HepG2 (cell line): ENCODE results near the gene NMNAT1. TPM values are rescaled to one million over a fixed set of nuclear protein-coding genes. Genes with fewer than 3 reads are reported as not detected.
A peak's percentile ranks its signal among the peaks of the same experiment; 100 is the strongest.

Source experiments
- CTCF ChIP-seq: sonication (generic); formaldehyde crosslinking; IDR thresholded peaks from 2 replicates; pipeline ENCODE4 v1.5.0; 2020; ENCODE audit warnings: mild to moderate bottlenecking, missing genetic modification reagents, moderate library complexity
- GLI4 ChIP-seq: sonication (generic); formaldehyde crosslinking; IDR thresholded peaks from 2 replicates; pipeline ENCODE4 v1.5.1; 2020; ENCODE audit warnings: missing genetic modification reagents, mild to moderate bottlenecking, moderate library complexity, borderline replicate concordance
- GLMP ChIP-seq: sonication (generic); formaldehyde crosslinking; IDR thresholded peaks from 2 replicates; pipeline ENCODE4 v1.9.0; 2021; ENCODE audit warnings: missing genetic modification reagents, mild to moderate bottlenecking, borderline replicate concordance
- GTF2F1 ChIP-seq: fragments of 150-350 bp; IDR thresholded peaks from 2 replicates; pipeline ENCODE4 v1.6.1; 2014; ENCODE audit warnings: low read length
- MAZ ChIP-seq, 2 experiments: sonication (generic) in 1 of 2; formaldehyde crosslinking in 1 of 2; IDR thresholded peaks; 2 replicates each; pipeline versions ENCODE4 v1.5.0 to v1.6.1; 2012 to 2020; ENCODE audit warnings: low read depth in 2 of 2, mild to moderate bottlenecking in 2 of 2, borderline replicate concordance in 1 of 2, improper control_type of control experiment in 1 of 2, low read length in 1 of 2, missing genetic modification reagents in 1 of 2, moderate library complexity in 1 of 2
- NR2F1 ChIP-seq, 2 experiments: fragments of 450-650 bp in 1 of 2; formaldehyde crosslinking in 1 of 2; IDR thresholded peaks; 2 replicates each; pipeline versions ENCODE4 v1.5.0 to v1.6.1; 2016 to 2020; ENCODE audit warnings: mild to moderate bottlenecking in 1 of 2, missing compliant biosample characterization in 1 of 2, missing genetic modification reagents in 1 of 2, moderate library complexity in 1 of 2
- PREB ChIP-seq: sonication (generic); formaldehyde crosslinking; IDR thresholded peaks from 2 replicates; pipeline ENCODE4 v1.4.0; 2020; ENCODE audit warnings: missing genetic modification reagents
- TEAD3 ChIP-seq: optimal IDR thresholded peaks from 2 replicates; pipeline ENCODE3; 2016; ENCODE audit warnings: borderline replicate concordance
- ZFP62 ChIP-seq: sonication (generic); formaldehyde crosslinking; IDR thresholded peaks from 2 replicates; pipeline ENCODE4 v1.4.0; 2020; ENCODE audit warnings: missing genetic modification reagents
- ZFP91 ChIP-seq: sonication (generic); formaldehyde crosslinking; IDR thresholded peaks from 2 replicates; pipeline ENCODE4 v1.9.0; 2022; ENCODE audit warnings: missing genetic modification reagents, mild to moderate bottlenecking, borderline replicate concordance
- ZNF207 ChIP-seq: fragments of 450-650 bp; IDR thresholded peaks from 2 replicates; pipeline ENCODE4 v1.6.1; 2016; ENCODE audit warnings: antibody characterized with exemption, borderline replicate concordance
- ZNF30 ChIP-seq: sonication (generic); formaldehyde crosslinking; IDR thresholded peaks from 2 replicates; pipeline ENCODE4 v1.5.0; 2020; ENCODE audit warnings: mild to moderate bottlenecking, missing genetic modification reagents
- ZNF501 ChIP-seq: sonication (generic); formaldehyde crosslinking; IDR thresholded peaks from 2 replicates; pipeline ENCODE4 v1.5.1; 2020; ENCODE audit warnings: mild to moderate bottlenecking, moderate library complexity, missing genetic modification reagents
- ZNF639 ChIP-seq: conservative IDR thresholded peaks from 2 replicates; pipeline ENCODE4 v1.6.1; 2018; ENCODE audit warnings: missing genetic modification reagents
- ZNF713 ChIP-seq: sonication (generic); formaldehyde crosslinking; IDR thresholded peaks from 2 replicates; pipeline ENCODE4 v1.4.0; 2020; ENCODE audit warnings: mild to moderate bottlenecking, missing genetic modification reagents
- ZSCAN30 ChIP-seq: sonication (generic); formaldehyde crosslinking; IDR thresholded peaks from 2 replicates; pipeline ENCODE4 v1.5.0; 2020; ENCODE audit warnings: mild to moderate bottlenecking, missing genetic modification reagents
- ZSCAN31 ChIP-seq: sonication (generic); formaldehyde crosslinking; IDR thresholded peaks from 2 replicates; pipeline ENCODE4 v1.5.0; 2020; ENCODE audit warnings: low read depth, mild to moderate bottlenecking, missing genetic modification reagents
- polyA plus RNA-seq, 8 experiments: library from polyadenylated mRNA; depleted of rRNA in 3 of 8; stranded (reverse) in 7 of 8; unstranded in 1 of 8; fragments of >200 nt; fragmentation: Illumina TruSeq in 4 of 8; extraction: Trizol in 4 of 8; gene quantifications; 2 replicates each; pipeline versions ENCODE4 v1.2.1 to v1.2.3, GENCODE V29; 2011 to 2016; ENCODE audit warnings: low read depth in 4 of 8, missing spikeins in 1 of 8, mixed read lengths in 1 of 8; ENCODE audit not compliant: insufficient read depth in 1 of 8
- total RNA-seq, 5 experiments: library from RNA; depleted of rRNA; stranded (reverse); fragments of >200 nt; fragmentation: Illumina TruSeq; extraction: Trizol; gene quantifications; 2 replicates each; pipeline ENCODE4 v1.2.3, GENCODE V29; 2016; ENCODE audit warnings: low read depth in 1 of 5
- TF ChIP-seq, protein P1 (sequence below): sonication (generic); formaldehyde crosslinking; IDR thresholded peaks from 2 replicates; pipeline ENCODE4 v1.5.0; 2020; ENCODE audit warnings: missing genetic modification reagents
- TF ChIP-seq, protein P2 (sequence below): sonication (generic); formaldehyde crosslinking; IDR thresholded peaks from 2 replicates; pipeline ENCODE4 v1.4.0; 2020; ENCODE audit warnings: missing genetic modification reagents, low read depth, mild to moderate bottlenecking, borderline replicate concordance

Gene NMNAT1
- total and polyA plus RNA-seq, 2 of the 13 experiments (the other 11 are each of a cell fraction or from before 2014, with no cell fraction given), result 5.6 to 12.2 TPM

GRCh38 chr1:10032590-10033358 lies 89.5 kb downstream of the NMNAT1 start, which contains the start of gene UBE4B (continued):
- TF ChIP-seq MAZ (IDR thresholded peaks at IDR 0.05; ENCODE audit: borderline replicate concordance, low read depth, low read length), result peak; percentile 82; the same call in 1 of the 2 replicates
- peak; percentile 88 for TF ChIP-seq MAZ (CRISPR knock-in tag; IDR thresholded peaks at IDR 0.05; ENCODE audit: low read depth)
- TF ChIP-seq, protein P1, sequence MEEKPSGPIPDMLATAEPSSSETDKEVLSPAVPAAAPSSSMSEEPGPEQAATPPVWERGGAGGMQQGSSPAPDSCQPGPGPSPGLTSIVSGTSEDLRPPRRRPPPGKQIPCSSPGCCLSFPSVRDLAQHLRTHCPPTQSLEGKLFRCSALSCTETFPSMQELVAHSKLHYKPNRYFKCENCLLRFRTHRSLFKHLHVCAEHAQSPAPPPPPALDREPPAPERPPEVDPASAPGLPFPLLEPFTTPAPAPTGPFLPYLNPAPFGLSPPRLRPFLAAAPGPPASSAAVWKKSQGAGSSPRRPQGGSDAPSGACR (CRISPR knock-in tag), result no peak
- no peak for TF ChIP-seq TEAD3 (CRISPR knock-in tag)
- TF ChIP-seq, protein P2, sequence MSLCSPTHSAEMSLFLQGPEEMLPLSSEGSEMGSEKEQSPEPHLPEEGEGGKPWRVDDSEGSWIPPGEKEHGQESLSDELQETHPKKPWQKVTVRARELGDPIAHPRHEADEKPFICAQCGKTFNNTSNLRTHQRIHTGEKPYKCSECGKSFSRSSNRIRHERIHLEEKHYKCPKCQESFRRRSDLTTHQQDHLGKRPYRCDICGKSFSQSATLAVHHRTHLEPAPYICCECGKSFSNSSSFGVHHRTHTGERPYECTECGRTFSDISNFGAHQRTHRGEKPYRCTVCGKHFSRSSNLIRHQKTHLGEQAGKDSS (CRISPR knock-in tag), result peak; percentile 42; the same call in 1 of the 2 replicates
- TF ChIP-seq PREB (CRISPR knock-in tag), result no peak
- no peak; the same call in 1 of the 2 replicates for TF ChIP-seq ZNF639 (CRISPR knock-in tag)
- TF ChIP-seq GLI4 (CRISPR knock-in tag), result no peak
- TF ChIP-seq ZNF207, result peak; percentile 35; the same call in 1 of the 2 replicates
- peak; percentile 81; the same call in 1 of the 2 replicates for TF ChIP-seq GTF2F1
- no peak for TF ChIP-seq ZFP62 (CRISPR knock-in tag)
- TF ChIP-seq GLMP (CRISPR knock-in tag), result no peak
- TF ChIP-seq ZNF713, result no peak
- TF ChIP-seq ZNF501 (CRISPR knock-in tag), result no peak
- TF ChIP-seq ZSCAN30 (CRISPR knock-in tag), result no peak
- TF ChIP-seq NR2F1 (CRISPR knock-in tag; IDR thresholded peaks at IDR 0.05), result no peak
- no peak for TF ChIP-seq ZNF30
- TF ChIP-seq ZSCAN31 (CRISPR knock-in tag), result no peak
- TF ChIP-seq CTCF (CRISPR knock-in tag), result peak; percentile 93
- TF ChIP-seq ZFP91 (CRISPR knock-in tag), result no peak; the same call in 1 of the 2 replicates
